Jurkat, Clone E6-1 (cell line): Measurements from ENCODE around the gene MYO7A.

ENCODE experiments used
- DNase-seq: peaks from one replicate; pipeline ENCODE4 v3.0.0-alpha.2; 2011; ENCODE audit warnings: low read depth, low spot score
- H3K4me3 ChIP-seq: 2 replicates; pipeline ENCODE4 v1.5.1; 2011; ENCODE audit warnings: mild to moderate bottlenecking, low read length, control low read depth, moderate library complexity

Gene MYO7A

GRCh38 chr11:77175021-77175842, 47.2 kb downstream of the MYO7A start:
- no peak for DNase-seq
- no peak overlapping the region for H3K4me3 ChIP-seq

GRCh38 chr11:77175869-77176539, 48.0 kb downstream of the MYO7A start:
- no peak overlapping the region for H3K4me3 ChIP-seq
- DNase-seq: no peak

GRCh38 chr11:77176996-77177395, 49.0 kb downstream of the MYO7A start:
- no peak for DNase-seq
- H3K4me3 ChIP-seq: no peak overlapping the region

GRCh38 chr11:77178150-77178549, 50.1 kb downstream of the MYO7A start:
- no peak for DNase-seq
- no peak overlapping the region for H3K4me3 ChIP-seq

- no peak for DNase-seq
- H3K4me3 ChIP-seq: no peak overlapping the region
These were observed 51.0 kb downstream of the MYO7A start for GRCh38 chr11:77179048-77179447.

GRCh38 chr11:77179681-77180080, 51.6 kb downstream of the MYO7A start:
- H3K4me3 ChIP-seq: no peak overlapping the region
- DNase-seq: no peak

- no peak overlapping the region for H3K4me3 ChIP-seq
- no peak for DNase-seq
These were observed 52.3 kb downstream of the MYO7A start for GRCh38 chr11:77180346-77180745.

- DNase-seq: no peak
- H3K4me3 ChIP-seq: no peak overlapping the region
These were observed 53.2 kb downstream of the MYO7A start for GRCh38 chr11:77181226-77181625.

GRCh38 chr11:77181799-77182541, 53.9 kb downstream of the MYO7A start:
- no peak for DNase-seq
- no peak overlapping the region for H3K4me3 ChIP-seq

- DNase-seq: no peak
- no peak overlapping the region for H3K4me3 ChIP-seq
These were observed 54.7 kb downstream of the MYO7A start for GRCh38 chr11:77182542-77183430.

GRCh38 chr11:77183431-77183984, 55.5 kb downstream of the MYO7A start:
- DNase-seq: no peak
- no peak overlapping the region for H3K4me3 ChIP-seq

GRCh38 chr11:77184136-77184860, 56.3 kb downstream of the MYO7A start:
- DNase-seq: no peak
- no peak overlapping the region for H3K4me3 ChIP-seq

GRCh38 chr11:77186302-77186701, 58.3 kb downstream of the MYO7A start:
- H3K4me3 ChIP-seq: no peak overlapping the region
- no peak for DNase-seq

GRCh38 chr11:77187111-77187750, 59.2 kb downstream of the MYO7A start:
- DNase-seq: no peak
- H3K4me3 ChIP-seq: no peak overlapping the region

- peak; percentile 72 for DNase-seq
These were observed 60.0 kb downstream of the MYO7A start for GRCh38 chr11:77187776-77188632.

GRCh38 chr11:77188633-77189491, 60.8 kb downstream of the MYO7A start:
- DNase-seq: no peak
- no peak overlapping the region for H3K4me3 ChIP-seq

More at GRCh38 chr11:77187776-77188632, 60.0 kb downstream of the MYO7A start:
- no peak overlapping the region for H3K4me3 ChIP-seq
